Body of pancreas (tissue), 4 donors: ENCODE measurements around the gene ACTR3C.

Experiments
- CTCF ChIP-seq, 7 experiments: fragments of 450-650 bp in 4 of 7; fragments of 200-600 bp in 3 of 7; sonication (generic) in 3 of 7; IDR thresholded peaks; one replicate each; pipeline ENCODE4 v1.5.1; 2016 to 2019; ENCODE audit warnings: antibody characterized with exemption in 7 of 7
- POLR2A ChIP-seq, 3 donors: fragments of 450-650 bp; IDR thresholded peaks; one replicate each; pipeline ENCODE4 v1.6.1; 2016; ENCODE audit warnings: antibody characterized with exemption in 3 of 3, mild to moderate bottlenecking in 2 of 3

DNA sequence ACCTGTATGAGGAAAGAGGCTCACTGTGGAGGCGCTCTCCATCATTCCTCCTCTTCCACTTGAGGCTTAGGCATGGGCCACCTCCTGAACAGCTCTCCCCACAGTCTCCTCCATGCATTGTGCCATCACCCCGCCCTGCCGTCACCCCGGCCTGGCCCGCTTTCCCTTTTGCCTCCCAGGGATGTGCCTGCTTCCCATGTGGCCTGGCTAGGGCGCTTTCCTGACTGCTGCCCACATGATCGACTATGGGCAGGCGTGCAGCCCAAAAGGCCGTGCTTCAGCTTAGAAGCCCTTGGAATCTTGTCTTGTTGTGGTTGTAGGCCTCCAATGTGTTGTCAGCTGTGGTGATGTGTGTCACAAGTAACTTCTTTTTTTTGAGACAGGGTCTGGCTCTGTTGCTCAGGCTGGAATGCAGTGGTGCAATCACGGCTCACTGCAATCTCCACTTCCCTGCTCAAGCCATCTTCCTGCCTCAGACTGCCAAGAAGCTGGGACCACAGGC, 1.8 kb upstream of the ACTR3C start:
- TF ChIP-seq CTCF (IDR thresholded peaks at IDR 0.05), result no peak
- TF ChIP-seq POLR2A (IDR thresholded peaks at IDR 0.05), result no peak
